ENCODE measurements around the gene PGAP1.

The PGAP1 gene

GRCh38 chr2:196902828-196903227, 23.7 kb downstream of the PGAP1 start:
- in situ Hi-C loops (cut with MboI; ENCODE audit: low pct_unique_long_range_greater_than_20kb, low sequenced_read_pairs): no loop called here

GRCh38 chr2:196900843-196901242, 25.7 kb downstream of the PGAP1 start:
- DNase-seq: no peak

More at GRCh38 chr2:196902828-196903227, 23.7 kb downstream of the PGAP1 start:
- no peak for DNase-seq

GRCh38 chr2:196899976-196900375, 26.5 kb downstream of the PGAP1 start:
- DNase-seq: no peak
- in situ Hi-C loops (cut with MboI; ENCODE audit: low pct_unique_long_range_greater_than_20kb, low sequenced_read_pairs): no loop called here

More at GRCh38 chr2:196900843-196901242, 25.7 kb downstream of the PGAP1 start:
- in situ Hi-C loops (cut with MboI; ENCODE audit: low pct_unique_long_range_greater_than_20kb, low sequenced_read_pairs): no loop called here

- in situ Hi-C loops (cut with MboI; ENCODE audit: low pct_unique_long_range_greater_than_20kb, low sequenced_read_pairs): no loop called here
- DNase-seq: no peak
Measured at GRCh38 chr2:196891136-196891535, 35.4 kb downstream of the PGAP1 start.

GRCh38 chr2:196887431-196887830, 39.1 kb downstream of the PGAP1 start:
- in situ Hi-C loops (cut with MboI; ENCODE audit: low pct_unique_long_range_greater_than_20kb, low sequenced_read_pairs): no loop called here
- DNase-seq: no peak

- no peak for DNase-seq
- in situ Hi-C loops (cut with MboI; ENCODE audit: low pct_unique_long_range_greater_than_20kb, low sequenced_read_pairs): no loop called here
Measured at GRCh38 chr2:196884368-196884767, 42.1 kb downstream of the PGAP1 start.

GRCh38 chr2:196876364-196876763, 50.1 kb downstream of the PGAP1 start:
- in situ Hi-C loops (cut with MboI; ENCODE audit: low pct_unique_long_range_greater_than_20kb, low sequenced_read_pairs): no loop called here
- DNase-seq: no peak

GRCh38 chr2:196875414-196875813, 51.1 kb downstream of the PGAP1 start:
- DNase-seq: no peak
- in situ Hi-C loops (cut with MboI; ENCODE audit: low pct_unique_long_range_greater_than_20kb, low sequenced_read_pairs): no loop called here

GRCh38 chr2:196873511-196873910, 53.0 kb downstream of the PGAP1 start:
- in situ Hi-C loops (cut with MboI; ENCODE audit: low pct_unique_long_range_greater_than_20kb, low sequenced_read_pairs): no loop called here
- no peak for DNase-seq

GRCh38 chr2:196854629-196855028, 71.9 kb downstream of the PGAP1 start:
- in situ Hi-C loops (cut with MboI; ENCODE audit: low pct_unique_long_range_greater_than_20kb, low sequenced_read_pairs): no loop called here
- no peak for DNase-seq

GRCh38 chr2:196853301-196854087, 73.0 kb downstream of the PGAP1 start:
- DNase-seq: no peak
- in situ Hi-C loops (cut with MboI; ENCODE audit: low pct_unique_long_range_greater_than_20kb, low sequenced_read_pairs): no loop called here

GRCh38 chr2:196851088-196851487, 75.4 kb downstream of the PGAP1 start:
- DNase-seq: no peak
- in situ Hi-C loops (cut with MboI; ENCODE audit: low pct_unique_long_range_greater_than_20kb, low sequenced_read_pairs): no loop called here

- in situ Hi-C loops (cut with MboI; ENCODE audit: low pct_unique_long_range_greater_than_20kb, low sequenced_read_pairs): no loop called here
- DNase-seq: peak; percentile 8
Measured at GRCh38 chr2:196849895-196850294, 76.6 kb downstream of the PGAP1 start.

- in situ Hi-C loops (cut with MboI; ENCODE audit: low pct_unique_long_range_greater_than_20kb, low sequenced_read_pairs): no loop called here
- DNase-seq: no peak
Measured at GRCh38 chr2:196846295-196846694, 80.2 kb downstream of the PGAP1 start.

GRCh38 chr2:196845371-196845770, 81.1 kb downstream of the PGAP1 start:
- no peak for DNase-seq
- in situ Hi-C loops (cut with MboI; ENCODE audit: low pct_unique_long_range_greater_than_20kb, low sequenced_read_pairs): no loop called here

GRCh38 chr2:196840171-196840570, 86.3 kb downstream of the PGAP1 start:
- in situ Hi-C loops (cut with MboI; ENCODE audit: low pct_unique_long_range_greater_than_20kb, low sequenced_read_pairs): no loop called here
- no peak for DNase-seq

GRCh38 chr2:196839574-196839973, 86.9 kb downstream of the PGAP1 start:
- peak; percentile 18 for DNase-seq
- in situ Hi-C loops (cut with MboI; ENCODE audit: low pct_unique_long_range_greater_than_20kb, low sequenced_read_pairs): no loop called here

- in situ Hi-C loops (cut with MboI; ENCODE audit: low pct_unique_long_range_greater_than_20kb, low sequenced_read_pairs): no loop called here
Measured at GRCh38 chr2:196836440-196836839, 90.1 kb downstream of the PGAP1 start.

GRCh38 chr2:196830701-196831100, 95.8 kb downstream of the PGAP1 start:
- in situ Hi-C loops (cut with MboI; ENCODE audit: low pct_unique_long_range_greater_than_20kb, low sequenced_read_pairs): no loop called here
- no peak for DNase-seq

More at GRCh38 chr2:196836440-196836839, 90.1 kb downstream of the PGAP1 start:
- no peak for DNase-seq

- in situ Hi-C loops (cut with MboI; ENCODE audit: low pct_unique_long_range_greater_than_20kb, low sequenced_read_pairs): no loop called here
- DNase-seq: no peak
Measured at GRCh38 chr2:196827356-196827755, 99.2 kb downstream of the PGAP1 start.
